ENCODE data around the gene TNFRSF14. TPM values are rescaled to one million over a fixed set of nuclear protein-coding genes. Genes with fewer than 3 reads are reported as not detected.

The TNFRSF14 gene
- total and polyA plus RNA-seq, 9 of the 15 experiments (the other 6 are each of a cell fraction or from before 2014, with no cell fraction given) = 0.11 to 2.3 (median 0.68) TPM; not detected in 2

GRCh38 chr1:2540816-2541492, 15.2 kb upstream of the TNFRSF14 start (continued):
- peak; percentile 62 for TF ChIP-seq VEZF1 (CRISPR knock-in tag; IDR thresholded peaks at IDR 0.05)
- TF ChIP-seq MCM7 (IDR thresholded peaks at IDR 0.05) = 0 out of 4 replicates have a peak, but pooled peaks of 1 of the 2 experiments have one; percentile 17
- peak; percentile 89 for TF ChIP-seq ZBTB7A (IDR thresholded peaks at IDR 0.05; ENCODE audit: borderline replicate concordance, control insufficient read depth, low read depth, low read length)
- TF ChIP-seq HDAC2 (IDR thresholded peaks at IDR 0.05) = peak; percentile 48; the same call in 1 of the 2 replicates
- peak in 1 of 2 experiments; percentile 75 for TF ChIP-seq E2F6 (IDR thresholded peaks at IDR 0.05; ENCODE audit: borderline replicate concordance in 1 of 2, extremely low read depth in 1 of 2, insufficient read depth in 1 of 2, insufficient read length in 1 of 2, low read depth in 1 of 2, low read length in 1 of 2, poor library complexity in 1 of 2, severe bottlenecking in 1 of 2)
- TF ChIP-seq PPARD (CRISPR knock-in tag; IDR thresholded peaks at IDR 0.05) = no peak
- no peak for TF ChIP-seq POLR2A (conservative IDR thresholded peaks at IDR 0.05)
- no peak for TF ChIP-seq CXXC5 (CRISPR knock-in tag; IDR thresholded peaks at IDR 0.05)
- peak; percentile 80 for TF ChIP-seq RBM25 (IDR thresholded peaks at IDR 0.05; ENCODE audit: low read depth, low read length, severe bottlenecking)
- 0 out of 2 replicates have a peak, but pooled peaks have one; percentile 36 for TF ChIP-seq ETS1 (conservative IDR thresholded peaks at IDR 0.05; ENCODE audit: control insufficient read depth, low read depth, low read length)
